HuH-7.5 (cell line): ENCODE results near the gene STARD9.
"Not testable (repeated sequence)": the region's sequence is repeated elsewhere in the genome, so short reads cannot be mapped to it uniquely, and the experiment has no call there.

Source experiments
- DNase-seq: peaks from one replicate; pipeline ENCODE4 v3.0.0; 2011; ENCODE audit warnings: low spot score

Gene STARD9

DNA sequence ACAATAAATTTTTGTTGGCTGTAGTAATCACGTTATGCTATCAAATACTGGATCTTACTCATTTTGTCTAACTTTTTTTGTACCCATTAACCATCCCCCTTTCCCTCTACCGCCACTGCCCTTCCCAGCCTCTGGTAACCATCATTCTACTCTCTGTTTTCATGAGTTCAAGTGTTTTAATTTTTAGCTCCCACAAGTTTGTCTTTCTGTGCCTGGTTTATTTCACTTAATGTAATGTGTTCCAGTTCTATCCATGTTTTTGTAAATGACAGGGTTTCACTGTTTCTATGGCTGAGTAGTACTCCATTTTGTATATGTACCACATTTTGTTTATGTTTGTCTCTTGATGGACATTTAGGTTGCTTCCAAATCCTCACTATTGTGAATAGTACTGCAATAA, 52.1 kb downstream of the STARD9 start:
- DNase-seq, result no peak

DNA sequence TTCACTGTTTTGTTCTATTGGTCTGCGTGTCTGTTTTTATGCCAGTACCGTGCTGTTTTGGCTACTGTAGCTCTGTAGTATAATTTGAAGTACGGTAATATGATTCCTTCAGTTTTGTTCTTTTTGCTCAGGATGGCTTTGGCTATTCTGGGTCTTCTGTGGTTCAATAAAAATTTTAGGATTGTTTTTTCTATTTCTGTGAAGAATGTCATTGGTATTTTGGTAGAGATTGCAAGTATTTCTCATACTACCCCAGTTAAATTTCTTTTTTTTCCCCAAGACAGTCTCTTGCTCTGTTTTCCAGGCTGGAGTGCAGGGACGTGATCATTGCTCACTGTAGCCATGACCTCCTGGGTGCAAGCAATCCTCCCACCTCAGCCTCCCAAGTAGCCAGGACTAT, 53.4 kb downstream of the STARD9 start:
- no peak for DNase-seq

DNA sequence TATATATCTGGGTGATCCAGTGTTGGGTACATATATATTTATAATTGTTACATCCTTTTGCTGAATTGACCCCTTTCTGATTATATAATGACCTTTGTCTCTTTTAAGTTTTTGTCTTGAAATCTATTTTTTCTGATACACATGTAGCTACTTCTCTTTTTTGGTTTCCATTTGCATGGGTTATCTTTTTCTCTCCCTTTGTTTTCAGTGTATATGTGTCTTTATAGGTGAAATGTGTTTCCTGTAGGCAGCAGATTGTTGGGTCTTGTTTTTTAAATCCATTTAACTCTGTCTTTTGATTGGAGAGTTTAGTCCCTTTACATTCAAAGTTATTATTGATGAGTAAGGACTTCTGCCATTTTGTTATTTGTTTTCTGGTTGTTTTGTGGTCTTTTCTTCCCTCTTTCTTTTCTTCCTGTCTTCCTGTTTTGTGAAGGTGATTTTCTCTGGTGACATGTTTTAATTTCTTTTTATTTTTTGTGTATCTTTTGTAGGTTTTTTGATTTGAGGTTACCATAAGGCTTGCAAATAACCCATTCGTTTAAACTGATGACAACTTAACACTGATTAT, 56.8 kb downstream of the STARD9 start:
- no peak for DNase-seq

DNA sequence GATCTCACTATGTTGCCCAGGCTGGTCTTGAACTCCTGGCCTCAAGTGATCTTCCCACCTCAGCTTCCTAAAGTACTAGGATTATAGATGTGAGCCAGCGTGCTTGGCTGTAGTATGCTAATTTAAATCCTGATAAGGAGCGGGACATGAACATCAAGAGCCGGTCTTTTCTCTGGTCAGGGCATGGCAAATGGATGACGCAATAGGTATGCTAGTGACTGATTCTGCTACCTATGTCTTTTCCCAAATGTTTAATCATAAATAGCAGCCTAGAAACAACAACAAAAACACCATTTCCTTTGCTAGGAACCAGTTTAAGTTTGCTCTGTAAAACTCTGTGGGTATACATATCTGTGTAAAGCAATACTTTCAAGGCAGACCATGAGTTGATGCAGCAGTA, 64.7 kb downstream of the STARD9 start:
- DNase-seq, result no peak

DNA sequence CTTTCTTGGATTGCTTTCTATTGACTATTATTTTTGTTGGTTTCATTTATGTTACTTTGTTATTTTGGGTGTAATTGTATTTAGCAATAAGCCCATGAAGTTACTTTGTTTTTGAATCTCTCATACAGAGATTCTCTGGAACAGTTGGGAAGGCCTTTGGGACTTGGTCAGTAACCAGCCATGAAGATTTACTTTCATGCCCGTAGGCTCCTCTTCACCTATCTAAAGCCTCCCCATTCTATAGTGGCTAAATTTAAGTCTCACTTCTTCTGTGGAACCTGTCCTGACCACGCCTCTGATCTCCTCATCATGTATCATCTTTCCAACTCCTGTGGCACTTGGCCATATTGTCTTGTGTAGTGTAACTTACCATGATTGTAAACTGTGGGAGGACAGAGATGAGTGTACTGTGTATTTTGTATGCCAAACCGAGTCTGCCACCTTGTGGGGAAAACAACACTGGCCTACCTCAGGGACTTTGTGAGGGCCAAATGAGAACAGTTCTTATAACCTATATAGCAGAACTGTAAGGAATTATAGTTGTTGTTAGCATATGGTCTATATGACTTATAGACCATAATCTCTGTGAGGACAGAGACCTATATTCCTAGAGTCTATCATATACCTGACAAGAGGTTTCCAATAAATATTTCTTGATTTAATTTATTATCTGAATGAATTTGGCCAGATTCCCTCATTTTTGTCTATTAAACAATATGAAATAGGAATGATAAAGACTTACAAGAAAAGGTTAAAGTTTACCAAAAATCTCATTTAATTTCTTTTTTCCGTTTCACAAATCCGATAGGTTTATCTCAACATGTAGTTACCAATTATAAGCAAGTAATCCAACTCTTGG, 75.0 kb downstream of the STARD9 start:
- DNase-seq, result peak; percentile 28

DNA sequence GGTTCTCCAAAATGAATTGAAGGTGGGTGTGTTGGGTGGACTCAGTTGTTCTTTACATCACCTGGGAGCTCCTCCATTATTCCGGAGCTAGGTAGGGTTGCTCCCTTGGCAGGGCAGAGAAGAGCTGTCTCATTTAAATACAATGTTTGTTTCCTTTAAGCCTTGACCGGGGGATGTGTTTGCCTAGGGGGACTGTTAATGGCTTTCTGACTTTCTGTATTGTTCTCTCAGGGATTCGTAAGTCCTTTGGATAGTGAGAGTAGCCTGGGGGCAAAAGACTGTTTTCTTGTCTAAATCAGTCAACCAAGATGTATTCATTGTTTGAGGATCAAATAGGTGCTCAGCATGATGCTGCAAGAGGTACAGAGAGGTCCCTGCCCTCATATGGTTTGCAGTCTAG, 90.4 kb downstream of the STARD9 start:
- no peak for DNase-seq

DNA sequence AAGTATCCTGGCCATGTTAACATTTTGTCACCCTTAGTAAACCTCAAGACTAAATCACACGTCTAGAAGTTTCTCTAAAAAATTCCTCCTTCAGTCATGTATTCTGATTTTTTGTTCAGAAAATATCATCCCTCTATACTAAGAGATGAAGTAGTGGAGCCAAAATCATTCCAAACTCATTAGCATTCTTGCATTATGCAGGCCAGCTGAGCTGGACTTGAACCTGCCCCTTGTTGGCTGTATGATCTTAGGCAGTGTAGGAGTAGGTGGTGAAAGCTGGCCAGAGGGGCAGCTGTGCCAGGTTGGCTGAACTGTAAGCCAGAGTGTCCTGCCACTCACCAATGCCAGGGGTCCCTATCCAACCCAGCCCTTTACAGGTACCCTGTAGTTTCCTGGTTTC, 92.4 kb downstream of the STARD9 start:
- DNase-seq, result no peak

DNA sequence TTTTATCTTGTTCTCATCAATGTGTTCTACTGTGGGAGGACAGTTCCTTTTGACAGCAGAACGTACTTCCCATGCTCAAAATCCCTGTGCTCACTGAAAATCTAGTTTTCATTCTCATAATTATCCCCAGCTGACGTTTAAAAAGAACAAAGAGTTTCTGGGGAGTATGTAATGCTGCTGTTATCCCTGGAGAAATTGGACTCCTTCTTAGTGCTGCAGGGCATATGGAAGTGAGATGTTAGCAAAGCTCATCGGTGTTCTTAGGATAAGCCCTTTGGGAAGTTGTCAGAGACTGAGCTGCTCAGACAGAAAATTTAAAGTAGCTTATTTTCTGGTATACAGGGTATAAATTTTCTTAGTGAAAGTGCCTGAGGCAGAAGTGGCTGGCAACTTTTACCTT, 95.0 kb downstream of the STARD9 start:
- DNase-seq, result no peak

DNA sequence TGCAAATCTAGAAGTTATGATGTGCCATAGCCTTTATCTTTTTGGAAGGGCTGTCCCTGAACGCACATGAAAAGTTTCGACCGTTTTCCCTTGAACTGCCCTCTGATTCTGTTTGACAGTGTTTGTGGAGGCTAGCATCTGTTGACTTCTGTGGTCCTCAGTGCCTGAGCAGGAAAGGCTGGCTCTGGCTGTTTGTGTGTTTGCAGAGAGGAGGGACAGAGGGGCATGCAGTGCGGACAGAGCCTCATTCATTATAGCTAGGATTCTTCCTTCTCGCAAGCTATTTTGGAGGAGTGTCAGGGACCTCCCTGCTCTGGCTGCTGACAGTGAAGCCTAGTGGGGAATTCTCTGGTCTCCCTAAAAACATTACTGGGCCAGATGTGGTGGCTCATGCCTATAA, 97.0 kb downstream of the STARD9 start:
- no peak for DNase-seq

DNA sequence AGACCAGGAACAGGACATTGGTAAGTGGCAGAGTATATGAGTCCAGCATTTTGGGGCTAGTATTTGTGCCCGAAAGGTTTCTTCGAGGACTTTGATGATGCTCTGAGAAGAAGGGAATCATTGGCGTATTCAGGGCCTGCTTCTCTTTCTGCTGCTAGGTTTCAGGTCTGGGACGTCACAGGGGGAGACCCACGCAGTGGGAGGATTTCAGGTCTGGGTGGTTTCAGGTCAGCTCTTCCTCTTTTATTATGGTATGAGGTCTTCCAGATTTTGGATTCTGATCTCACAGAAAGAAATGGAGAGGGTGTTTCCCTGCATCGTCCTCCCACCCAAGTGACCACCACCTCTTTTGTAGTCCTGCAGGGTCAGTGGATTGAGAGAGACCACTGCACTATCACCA, 99.1 kb downstream of the STARD9 start:
- DNase-seq, result no peak

DNA sequence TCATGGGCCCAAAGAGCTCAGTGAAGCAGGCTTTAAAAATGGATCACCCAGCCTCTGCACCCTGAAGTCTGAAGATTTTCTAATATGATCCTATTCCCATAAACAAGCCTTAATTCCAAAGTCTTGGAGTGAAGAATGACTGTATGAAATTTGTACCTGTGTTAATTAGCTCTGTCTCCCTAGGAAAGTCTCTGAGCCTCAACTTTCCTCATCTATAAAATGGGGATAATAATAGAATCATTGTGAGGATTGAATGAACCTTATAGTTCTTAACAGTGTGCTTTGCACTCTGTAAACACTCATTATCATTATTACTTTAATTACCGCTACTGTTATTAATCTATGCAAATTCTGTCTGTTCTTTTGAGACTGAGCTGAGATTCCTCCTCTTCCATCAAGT, 99.6 kb downstream of the STARD9 start:
- DNase-seq, result no peak

DNA sequence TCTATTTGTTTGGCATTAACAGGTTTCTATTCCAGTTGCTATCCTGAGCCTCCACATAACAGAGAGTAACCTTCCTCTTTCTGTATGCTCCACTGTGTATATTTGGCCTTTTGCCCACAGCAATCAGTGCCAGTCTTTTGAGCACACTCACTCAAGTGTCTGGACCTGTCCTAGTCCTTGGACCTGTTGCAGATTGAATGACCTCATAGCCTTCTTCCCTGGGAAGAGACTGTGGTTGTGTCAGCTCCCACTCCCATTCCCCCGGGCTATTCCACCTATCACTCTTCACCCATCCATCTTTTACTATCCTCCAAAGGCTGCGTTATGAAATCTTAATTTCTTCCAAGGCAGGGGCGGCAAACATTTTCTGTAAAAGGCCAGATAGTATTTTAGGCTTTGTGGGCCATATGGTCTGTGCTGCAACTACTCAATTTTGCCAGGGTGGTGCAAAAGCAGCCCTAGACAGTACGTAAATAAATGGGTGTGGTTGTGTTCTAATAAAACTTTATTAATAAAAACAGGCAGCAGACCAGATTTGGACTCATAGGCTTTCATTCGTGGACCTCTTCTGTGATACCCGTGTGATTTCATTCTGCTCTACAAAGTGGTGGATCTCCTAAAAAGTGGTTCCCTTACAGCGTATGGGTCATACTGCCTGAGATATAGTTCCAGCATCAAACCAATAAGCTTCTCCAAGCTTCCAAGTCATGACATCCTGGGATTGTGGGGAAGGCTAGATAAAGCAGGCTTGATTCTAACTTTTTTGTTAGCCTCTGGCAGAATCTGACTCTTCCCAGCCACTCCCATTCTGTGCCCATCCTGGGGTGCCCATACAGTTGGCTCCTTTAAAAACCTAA, 104.1 kb downstream of the STARD9 start:
- DNase-seq, result no peak

DNA sequence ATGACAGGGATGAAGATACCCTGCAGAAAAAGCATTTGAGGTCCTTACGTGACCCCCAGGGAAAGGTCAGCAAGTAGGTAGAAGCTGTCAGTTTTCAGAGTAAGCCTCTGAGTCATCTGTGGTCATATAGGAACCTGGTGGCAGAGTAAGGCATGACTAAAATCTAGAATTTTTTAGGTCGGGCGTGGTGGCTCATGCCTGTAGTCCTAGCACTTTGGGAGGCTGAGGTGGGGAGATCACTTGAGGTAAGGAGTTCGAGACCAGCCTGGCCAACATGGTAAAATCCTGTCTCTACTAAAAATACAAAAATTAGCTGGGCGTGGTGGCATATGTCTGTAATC, 104.7 kb downstream of the STARD9 start:
- DNase-seq, result not testable (repeated sequence)

DNA sequence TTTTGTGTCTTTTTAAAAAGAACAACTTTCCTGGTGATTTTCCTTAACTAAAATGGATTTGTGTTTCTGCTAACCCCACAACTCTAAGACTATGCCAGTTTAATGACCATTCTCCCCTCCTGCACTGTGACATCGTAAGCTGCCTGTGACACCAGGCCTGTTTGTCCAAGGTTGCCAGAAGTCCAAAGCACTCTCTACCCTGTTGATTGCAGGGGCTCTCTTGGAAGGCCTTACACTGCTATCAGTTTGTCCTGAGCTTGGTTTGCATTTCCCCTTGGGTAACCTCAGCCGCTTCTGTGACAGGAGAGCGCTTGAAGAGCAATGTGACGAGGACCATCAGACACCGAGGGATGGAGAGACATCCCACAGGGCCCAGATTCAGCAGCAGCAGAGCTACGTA, 105.7 kb downstream of the STARD9 start:
- DNase-seq, result no peak

DNA sequence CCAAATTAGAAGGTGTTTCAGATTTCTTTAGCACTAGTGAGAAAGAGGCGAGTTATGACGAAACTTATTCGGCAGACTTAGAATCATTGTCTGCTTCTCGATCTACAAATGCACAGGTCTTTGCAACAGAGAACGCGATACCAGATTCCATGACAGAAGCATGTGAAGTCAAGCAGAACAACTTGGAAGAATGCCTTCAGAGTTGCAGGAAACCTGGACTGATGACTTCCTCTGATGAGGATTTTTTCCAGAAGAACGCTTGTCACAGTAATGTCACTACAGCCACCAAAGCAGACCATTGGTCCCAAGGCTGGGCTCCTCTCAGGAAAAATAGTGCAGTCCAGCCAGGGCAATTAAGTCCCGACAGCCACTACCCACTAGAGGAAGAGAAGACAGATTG, 110.9 kb downstream of the STARD9 start:
- DNase-seq, result no peak

DNA sequence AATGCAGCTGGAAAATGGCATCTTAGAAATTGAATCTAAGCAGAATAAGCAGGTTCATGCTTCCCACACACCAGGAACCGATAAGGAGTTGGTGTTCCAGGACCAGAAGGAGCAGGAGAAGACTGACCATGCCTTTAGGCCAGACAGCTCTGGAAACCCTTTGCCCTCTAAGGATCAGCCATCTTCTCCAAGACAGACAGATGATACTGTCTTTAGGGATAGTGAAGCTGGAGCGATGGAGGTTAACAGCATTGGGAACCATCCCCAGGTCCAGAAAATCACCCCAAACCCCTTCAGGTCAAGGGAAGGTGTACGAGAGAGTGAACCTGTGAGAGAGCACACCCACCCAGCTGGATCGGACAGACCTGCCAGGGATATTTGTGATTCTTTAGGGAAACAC, 112.3 kb downstream of the STARD9 start:
- no peak for DNase-seq

DNA sequence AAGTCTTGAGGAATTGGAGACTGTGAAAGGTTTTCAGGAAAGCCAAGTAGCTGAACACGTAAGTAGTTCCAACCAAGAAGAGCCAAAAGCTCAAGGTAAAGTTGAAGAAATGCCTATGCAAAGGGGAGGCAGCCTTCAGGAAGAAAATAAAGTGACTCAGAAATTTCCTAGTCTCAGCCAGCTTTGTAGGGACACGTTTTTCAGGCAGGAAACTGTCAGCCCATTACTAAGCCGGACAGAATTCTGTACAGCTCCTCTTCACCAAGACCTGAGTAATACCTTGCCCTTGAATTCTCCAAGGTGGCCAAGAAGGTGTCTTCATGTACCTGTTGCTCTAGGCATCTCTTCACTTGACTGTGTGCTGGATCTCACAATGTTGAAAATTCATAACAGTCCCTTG, 112.9 kb downstream of the STARD9 start:
- no peak for DNase-seq

DNA sequence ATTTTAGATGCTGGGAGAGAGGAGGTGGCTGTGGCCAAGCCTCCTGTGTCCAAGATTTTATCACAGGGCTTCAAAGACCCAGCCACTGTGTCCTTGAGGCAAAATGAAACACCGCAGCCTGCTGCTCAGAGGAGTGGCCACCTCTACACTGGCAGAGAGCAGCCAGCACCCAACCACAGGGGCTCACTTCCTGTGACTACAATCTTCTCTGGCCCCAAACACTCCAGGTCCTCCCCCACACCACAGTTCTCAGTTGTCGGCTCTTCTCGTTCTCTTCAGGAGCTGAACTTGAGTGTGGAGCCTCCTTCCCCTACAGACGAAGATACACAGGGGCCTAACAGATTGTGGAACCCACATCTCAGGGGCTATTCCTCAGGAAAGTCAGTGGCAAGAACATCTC, 115.9 kb downstream of the STARD9 start:
- no peak for DNase-seq

DNA sequence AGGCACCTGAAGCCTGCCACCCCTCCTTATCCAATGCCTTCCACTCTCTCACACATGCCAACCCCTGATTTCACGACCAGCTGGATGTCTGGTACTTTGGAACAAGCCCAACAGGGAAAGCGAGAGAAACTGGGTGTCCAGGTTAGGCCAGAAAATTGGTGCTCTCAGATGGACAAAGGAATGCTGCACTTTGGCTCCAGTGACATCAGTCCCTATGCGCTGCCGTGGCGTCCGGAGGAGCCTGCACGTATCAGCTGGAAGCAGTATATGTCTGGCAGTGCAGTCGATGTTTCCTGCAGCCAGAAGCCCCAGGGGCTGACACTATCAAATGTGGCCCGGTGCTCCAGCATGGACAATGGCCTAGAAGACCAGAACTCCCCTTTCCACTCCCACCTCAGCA, 116.4 kb downstream of the STARD9 start:
- DNase-seq, result no peak

DNA sequence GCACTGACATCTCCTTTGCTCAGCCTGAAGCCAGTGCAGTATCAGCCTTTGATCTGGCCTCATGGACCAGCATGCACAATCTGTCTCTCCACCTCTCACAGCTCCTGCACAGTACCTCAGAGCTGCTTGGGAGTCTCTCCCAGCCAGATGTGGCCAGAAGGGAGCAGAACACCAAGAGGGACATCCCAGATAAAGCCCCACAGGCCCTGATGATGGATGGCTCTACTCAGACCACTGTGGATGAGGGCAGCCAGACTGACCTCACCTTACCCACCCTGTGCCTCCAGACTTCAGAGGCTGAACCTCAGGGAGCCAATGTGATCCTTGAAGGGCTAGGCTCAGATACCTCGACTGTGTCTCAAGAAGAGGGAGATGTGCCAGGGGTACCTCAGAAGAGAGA, 117.1 kb downstream of the STARD9 start:
- DNase-seq, result no peak

DNA sequence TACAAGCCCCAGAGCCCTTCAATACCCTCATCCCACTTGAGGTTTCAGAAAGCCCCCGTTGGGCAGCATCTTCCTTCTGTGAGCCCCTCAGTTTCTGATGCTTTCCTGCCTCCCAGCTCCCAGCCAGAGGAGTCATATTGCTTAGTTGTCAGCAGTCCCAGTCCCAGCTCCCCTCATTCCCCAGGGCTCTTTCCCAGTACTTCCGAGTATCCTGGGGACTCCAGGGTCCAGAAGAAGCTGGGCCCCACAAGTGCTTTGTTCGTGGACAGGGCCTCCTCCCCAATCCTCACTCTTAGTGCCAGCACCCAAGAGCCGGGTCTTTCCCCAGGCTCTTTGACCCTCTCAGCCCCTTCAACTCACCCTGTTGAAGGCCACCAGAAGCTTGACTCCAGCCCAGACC, 117.6 kb downstream of the STARD9 start:
- DNase-seq, result no peak

DNA sequence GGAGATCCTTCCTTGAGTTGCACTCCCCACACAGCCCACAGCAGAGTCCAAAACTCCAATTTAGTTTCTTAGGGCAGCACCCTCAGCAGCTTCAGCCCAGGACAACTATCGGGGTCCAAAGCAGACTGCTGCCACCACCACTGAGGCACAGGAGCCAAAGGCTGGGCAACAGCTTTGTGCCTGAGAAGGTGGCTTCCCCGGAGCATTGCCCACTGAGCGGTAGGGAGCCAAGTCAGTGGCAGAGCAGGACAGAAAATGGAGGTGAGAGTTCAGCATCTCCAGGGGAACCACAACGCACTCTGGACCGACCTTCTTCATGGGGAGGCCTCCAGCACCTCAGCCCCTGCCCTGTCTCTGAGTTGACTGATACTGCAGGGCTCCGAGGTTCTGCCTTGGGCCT, 118.1 kb downstream of the STARD9 start:
- no peak for DNase-seq

DNA sequence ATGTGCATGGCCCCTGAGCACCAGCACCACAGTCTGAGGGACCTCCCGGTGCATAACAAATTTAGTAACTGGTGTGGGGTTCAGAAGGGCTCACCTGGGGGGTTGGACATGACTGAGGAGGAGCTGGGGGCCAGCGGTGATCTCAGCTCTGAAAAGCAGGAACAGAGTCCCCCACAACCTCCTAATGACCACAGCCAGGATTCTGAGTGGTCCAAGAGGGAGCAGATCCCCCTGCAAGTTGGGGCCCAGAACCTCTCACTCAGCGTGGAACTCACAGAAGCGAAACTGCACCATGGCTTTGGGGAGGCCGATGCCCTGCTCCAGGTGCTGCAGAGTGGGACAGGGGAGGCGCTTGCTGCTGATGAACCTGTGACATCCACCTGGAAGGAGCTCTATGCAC, 118.5 kb downstream of the STARD9 start:
- DNase-seq, result no peak
